ENCODE data around the gene ASZ1.

The ASZ1 gene

DNA sequence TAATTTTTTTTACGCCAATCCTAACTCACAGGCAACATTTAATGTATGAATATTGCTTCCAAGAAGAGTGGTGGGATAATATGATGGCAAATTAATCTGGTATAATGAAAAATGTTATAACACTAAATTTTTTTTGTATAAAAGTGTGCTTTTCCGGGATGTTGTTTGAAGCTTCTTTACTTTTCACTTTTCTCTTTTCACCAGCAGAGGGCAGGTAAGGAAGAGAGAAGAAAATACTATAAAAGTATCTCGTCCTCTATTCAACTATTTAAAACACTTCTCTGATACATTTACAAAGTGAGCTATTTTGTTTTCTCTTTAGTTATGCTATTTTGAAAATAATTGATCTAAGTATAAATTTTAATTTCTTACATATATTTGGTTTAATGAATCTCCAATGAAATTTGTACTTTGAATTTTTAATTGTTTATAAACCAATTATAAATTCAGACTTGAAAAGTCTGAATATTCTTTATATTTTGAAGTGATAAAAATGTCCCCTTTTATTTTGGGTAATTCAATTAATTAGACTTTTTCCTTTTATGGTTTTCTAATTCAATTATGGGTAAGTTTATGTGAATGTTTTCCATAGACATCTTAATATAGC is 31.8 kb upstream of the ASZ1 start:
- peak; percentile 69 for ATAC-seq
- TF ChIP-seq ARNTL (CRISPR knock-in tag; IDR thresholded peaks at IDR 0.05; ENCODE audit: borderline replicate concordance, low read depth) = no peak

DNA sequence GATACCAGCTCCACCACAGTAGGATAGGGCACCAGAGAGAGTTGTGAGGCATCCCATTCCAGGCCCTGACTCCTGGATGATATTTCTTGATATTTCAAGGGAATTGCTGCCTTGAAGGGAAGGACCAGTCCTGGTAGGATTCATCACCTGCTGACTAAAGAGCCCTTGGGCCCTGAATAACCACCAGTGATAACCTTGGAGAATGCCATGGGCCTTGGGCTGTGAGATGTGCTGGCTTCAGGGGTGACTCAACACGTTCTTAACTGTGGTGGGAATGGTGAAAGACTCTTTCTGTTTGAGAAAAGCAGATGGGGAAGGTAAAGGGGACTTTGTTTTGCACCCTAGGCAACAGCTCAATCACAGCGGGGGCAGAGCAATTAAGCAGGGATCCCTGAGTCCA is 21.4 kb upstream of the ASZ1 start:
- TF ChIP-seq SNAI2 (CRISPR knock-in tag; IDR thresholded peaks at IDR 0.05) = no peak
- TF ChIP-seq, protein P1, sequence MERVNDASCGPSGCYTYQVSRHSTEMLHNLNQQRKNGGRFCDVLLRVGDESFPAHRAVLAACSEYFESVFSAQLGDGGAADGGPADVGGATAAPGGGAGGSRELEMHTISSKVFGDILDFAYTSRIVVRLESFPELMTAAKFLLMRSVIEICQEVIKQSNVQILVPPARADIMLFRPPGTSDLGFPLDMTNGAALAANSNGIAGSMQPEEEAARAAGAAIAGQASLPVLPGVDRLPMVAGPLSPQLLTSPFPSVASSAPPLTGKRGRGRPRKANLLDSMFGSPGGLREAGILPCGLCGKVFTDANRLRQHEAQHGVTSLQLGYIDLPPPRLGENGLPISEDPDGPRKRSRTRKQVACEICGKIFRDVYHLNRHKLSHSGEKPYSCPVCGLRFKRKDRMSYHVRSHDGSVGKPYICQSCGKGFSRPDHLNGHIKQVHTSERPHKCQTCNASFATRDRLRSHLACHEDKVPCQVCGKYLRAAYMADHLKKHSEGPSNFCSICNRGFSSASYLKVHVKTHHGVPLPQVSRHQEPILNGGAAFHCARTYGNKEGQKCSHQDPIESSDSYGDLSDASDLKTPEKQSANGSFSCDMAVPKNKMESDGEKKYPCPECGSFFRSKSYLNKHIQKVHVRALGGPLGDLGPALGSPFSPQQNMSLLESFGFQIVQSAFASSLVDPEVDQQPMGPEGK (CRISPR knock-in tag; IDR thresholded peaks at IDR 0.05; ENCODE audit: borderline replicate concordance) = no peak
- TF ChIP-seq ZFP3 (CRISPR knock-in tag; IDR thresholded peaks at IDR 0.05) = no peak
- TF ChIP-seq CSDC2 (CRISPR knock-in tag; IDR thresholded peaks at IDR 0.05) = no peak
- no peak for TF ChIP-seq TCF4 (CRISPR knock-in tag; IDR thresholded peaks at IDR 0.05; ENCODE audit: borderline replicate concordance)
- TF ChIP-seq TOX (CRISPR knock-in tag; IDR thresholded peaks at IDR 0.05; ENCODE audit: borderline replicate concordance) = no peak
- ATAC-seq = no peak

DNA sequence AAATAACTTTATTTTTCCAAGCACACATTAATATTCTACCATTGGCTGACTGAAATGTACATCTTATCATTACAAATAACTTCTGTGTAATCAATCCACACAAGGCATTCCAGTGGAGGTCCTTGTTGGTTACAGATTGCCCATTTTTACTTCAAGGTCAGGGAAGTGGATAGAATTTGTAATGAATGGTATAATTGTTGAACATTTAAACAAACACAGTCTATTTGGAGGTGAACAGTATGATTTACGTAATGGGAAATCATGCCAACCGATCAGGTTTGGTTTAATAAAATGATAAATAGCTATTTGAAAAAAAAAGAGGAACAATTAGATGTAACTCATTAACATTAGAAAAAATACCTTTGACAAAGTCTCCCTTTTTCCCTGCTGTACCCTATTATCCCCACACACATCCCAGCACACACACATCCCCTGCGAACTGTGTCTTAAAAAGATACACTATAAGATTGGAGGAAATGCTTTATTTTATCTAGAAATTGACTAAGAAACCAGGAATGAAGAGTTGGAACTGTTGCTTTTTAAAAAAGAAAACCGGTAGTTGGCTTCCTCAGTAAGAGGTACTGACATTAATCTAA is 19.0 kb upstream of the ASZ1 start:
- ATAC-seq = no peak
- TF ChIP-seq, protein P2, sequence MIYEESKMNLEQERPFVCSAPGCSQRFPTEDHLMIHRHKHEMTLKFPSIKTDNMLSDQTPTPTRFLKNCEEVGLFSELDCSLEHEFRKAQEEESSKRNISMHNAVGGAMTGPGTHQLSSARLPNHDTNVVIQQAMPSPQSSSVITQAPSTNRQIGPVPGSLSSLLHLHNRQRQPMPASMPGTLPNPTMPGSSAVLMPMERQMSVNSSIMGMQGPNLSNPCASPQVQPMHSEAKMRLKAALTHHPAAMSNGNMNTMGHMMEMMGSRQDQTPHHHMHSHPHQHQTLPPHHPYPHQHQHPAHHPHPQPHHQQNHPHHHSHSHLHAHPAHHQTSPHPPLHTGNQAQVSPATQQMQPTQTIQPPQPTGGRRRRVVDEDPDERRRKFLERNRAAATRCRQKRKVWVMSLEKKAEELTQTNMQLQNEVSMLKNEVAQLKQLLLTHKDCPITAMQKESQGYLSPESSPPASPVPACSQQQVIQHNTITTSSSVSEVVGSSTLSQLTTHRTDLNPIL (CRISPR knock-in tag; IDR thresholded peaks at IDR 0.05; ENCODE audit: low read depth) = no peak
- TF ChIP-seq TCF4 (CRISPR knock-in tag; IDR thresholded peaks at IDR 0.05; ENCODE audit: borderline replicate concordance) (no peak), ZC3H10 (CRISPR knock-in tag; IDR thresholded peaks at IDR 0.05) (no peak), ZNF565 (CRISPR knock-in tag; conservative IDR thresholded peaks at IDR 0.05; ENCODE audit: low read depth) (no peak)
- TF ChIP-seq, protein P3, sequence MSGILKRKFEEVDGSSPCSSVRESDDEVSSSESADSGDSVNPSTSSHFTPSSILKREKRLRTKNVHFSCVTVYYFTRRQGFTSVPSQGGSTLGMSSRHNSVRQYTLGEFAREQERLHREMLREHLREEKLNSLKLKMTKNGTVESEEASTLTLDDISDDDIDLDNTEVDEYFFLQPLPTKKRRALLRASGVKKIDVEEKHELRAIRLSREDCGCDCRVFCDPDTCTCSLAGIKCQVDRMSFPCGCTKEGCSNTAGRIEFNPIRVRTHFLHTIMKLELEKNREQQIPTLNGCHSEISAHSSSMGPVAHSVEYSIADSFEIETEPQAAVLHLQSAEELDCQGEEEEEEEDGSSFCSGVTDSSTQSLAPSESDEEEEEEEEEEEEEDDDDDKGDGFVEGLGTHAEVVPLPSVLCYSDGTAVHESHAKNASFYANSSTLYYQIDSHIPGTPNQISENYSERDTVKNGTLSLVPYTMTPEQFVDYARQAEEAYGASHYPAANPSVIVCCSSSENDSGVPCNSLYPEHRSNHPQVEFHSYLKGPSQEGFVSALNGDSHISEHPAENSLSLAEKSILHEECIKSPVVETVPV (CRISPR knock-in tag; IDR thresholded peaks at IDR 0.05) = no peak

DNA sequence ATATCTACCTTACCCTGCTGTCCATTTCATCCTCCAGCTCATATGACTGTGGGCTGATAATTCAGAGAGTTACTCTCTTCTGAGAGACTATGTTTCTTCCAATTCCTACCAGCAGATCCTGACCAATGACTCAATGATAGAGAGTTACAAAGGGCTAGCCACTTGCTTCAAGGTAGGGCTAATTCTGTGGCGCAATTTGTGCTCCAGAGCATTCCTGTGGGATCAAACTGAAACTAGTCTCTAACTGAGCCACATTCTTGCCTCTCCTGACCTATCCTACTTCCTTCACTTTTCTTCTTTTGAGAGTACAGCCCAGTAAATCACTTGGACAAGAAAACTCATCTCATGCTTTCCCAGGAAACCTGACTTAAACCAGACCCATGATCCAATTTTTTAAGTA is 17.9 kb upstream of the ASZ1 start:
- TF ChIP-seq ZFP30 (CRISPR knock-in tag; IDR thresholded peaks at IDR 0.05) = no peak
- TF ChIP-seq GLIS3 (CRISPR knock-in tag; IDR thresholded peaks at IDR 0.05) = no peak
- TF ChIP-seq, protein P3 (CRISPR knock-in tag; IDR thresholded peaks at IDR 0.05) = no peak
- no peak for TF ChIP-seq OSR1 (CRISPR knock-in tag; IDR thresholded peaks at IDR 0.05)
- TF ChIP-seq, protein P4, sequence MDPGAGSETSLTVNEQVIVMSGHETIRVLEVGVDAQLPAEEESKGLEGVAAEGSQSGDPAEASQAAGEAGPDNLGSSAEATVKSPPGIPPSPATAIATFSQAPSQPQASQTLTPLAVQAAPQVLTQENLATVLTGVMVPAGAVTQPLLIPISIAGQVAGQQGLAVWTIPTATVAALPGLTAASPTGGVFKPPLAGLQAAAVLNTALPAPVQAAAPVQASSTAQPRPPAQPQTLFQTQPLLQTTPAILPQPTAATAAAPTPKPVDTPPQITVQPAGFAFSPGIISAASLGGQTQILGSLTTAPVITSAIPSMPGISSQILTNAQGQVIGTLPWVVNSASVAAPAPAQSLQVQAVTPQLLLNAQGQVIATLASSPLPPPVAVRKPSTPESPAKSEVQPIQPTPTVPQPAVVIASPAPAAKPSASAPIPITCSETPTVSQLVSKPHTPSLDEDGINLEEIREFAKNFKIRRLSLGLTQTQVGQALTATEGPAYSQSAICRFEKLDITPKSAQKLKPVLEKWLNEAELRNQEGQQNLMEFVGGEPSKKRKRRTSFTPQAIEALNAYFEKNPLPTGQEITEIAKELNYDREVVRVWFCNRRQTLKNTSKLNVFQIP (CRISPR knock-in tag; IDR thresholded peaks at IDR 0.05; ENCODE audit: borderline replicate concordance, low read depth) = no peak
- TF ChIP-seq CSDC2 (CRISPR knock-in tag; IDR thresholded peaks at IDR 0.05) = no peak
- TF ChIP-seq ZNF8 (CRISPR knock-in tag; IDR thresholded peaks at IDR 0.05) = no peak
- TF ChIP-seq RARB (CRISPR knock-in tag; IDR thresholded peaks at IDR 0.05) = no peak
- no peak for TF ChIP-seq ARNTL (CRISPR knock-in tag; IDR thresholded peaks at IDR 0.05; ENCODE audit: borderline replicate concordance, low read depth)
- TF ChIP-seq TOX (CRISPR knock-in tag; IDR thresholded peaks at IDR 0.05; ENCODE audit: borderline replicate concordance) = no peak
- TF ChIP-seq ZC3H10 (CRISPR knock-in tag; IDR thresholded peaks at IDR 0.05) = no peak
- TF ChIP-seq PPARA (CRISPR knock-in tag; IDR thresholded peaks at IDR 0.05; ENCODE audit: borderline replicate concordance) = no peak
- TF ChIP-seq ISL1 (CRISPR knock-in tag; IDR thresholded peaks at IDR 0.05) = no peak
- TF ChIP-seq ZFP3 (CRISPR knock-in tag; IDR thresholded peaks at IDR 0.05) = no peak
- no peak for TF ChIP-seq ZNF565 (CRISPR knock-in tag; conservative IDR thresholded peaks at IDR 0.05; ENCODE audit: low read depth)
- TF ChIP-seq BACH2 (CRISPR knock-in tag; IDR thresholded peaks at IDR 0.05; ENCODE audit: borderline replicate concordance) = no peak
- TF ChIP-seq, protein P1 (CRISPR knock-in tag; IDR thresholded peaks at IDR 0.05; ENCODE audit: borderline replicate concordance) = no peak
- TF ChIP-seq TCF4 (CRISPR knock-in tag; IDR thresholded peaks at IDR 0.05; ENCODE audit: borderline replicate concordance) = no peak
- ATAC-seq = no peak

All from SK-N-SH treated with all-trans-retinoic acid at 6 μM for 48 hours (cell line).